SK-N-SH treated with all-trans-retinoic acid at 6 μM for 48 hours (cell line): ENCODE measurements around the gene NSMF.

ENCODE experiments used
- ATAC-seq: fragments of 200-7000 bp; cut with Tn5 transposase; 3 replicates; pipeline ENCODE4 v1.9.1; 2020; ENCODE audit warnings: mild to moderate bottlenecking, moderate library complexity
- ARNTL ChIP-seq: fragments of 450-650 bp; formaldehyde crosslinking; IDR thresholded peaks from 2 replicates; pipeline ENCODE4 v1.5.0; 2020; ENCODE audit warnings: low read depth, mild to moderate bottlenecking, moderate library complexity, borderline replicate concordance
- BACH2 ChIP-seq: fragments of 250-450 bp; sonication (Bioruptor Pico); IDR thresholded peaks from 2 replicates; pipeline ENCODE4 v1.9.0; 2021; ENCODE audit warnings: mild to moderate bottlenecking, borderline replicate concordance
- CREB5 ChIP-seq: fragments of 250-450 bp; sonication (Bioruptor Pico); IDR thresholded peaks from 2 replicates; pipeline ENCODE4 v1.5.1; 2020; ENCODE audit warnings: low read depth, mild to moderate bottlenecking, moderate library complexity
- CSDC2 ChIP-seq: fragments of 250-450 bp; sonication (Bioruptor Pico); IDR thresholded peaks from 2 replicates; pipeline ENCODE4 v1.5.0; 2020; ENCODE audit warnings: mild to moderate bottlenecking, moderate library complexity
- CSRNP3 ChIP-seq: fragments of 250-450 bp; sonication (Bioruptor Pico); IDR thresholded peaks from 2 replicates; pipeline ENCODE4 v1.5.1; 2021; ENCODE audit warnings: mild to moderate bottlenecking, moderate library complexity
- ESRRG ChIP-seq: fragments of 250-450 bp; sonication (Bioruptor Pico); IDR thresholded peaks from 2 replicates; pipeline ENCODE4 v1.6.1; 2021; ENCODE audit warnings: mild to moderate bottlenecking
- ISL1 ChIP-seq: fragments of 250-450 bp; sonication (Bioruptor Pico); IDR thresholded peaks from 2 replicates; pipeline ENCODE4 v2.1.2; 2022; ENCODE audit warnings: mild to moderate bottlenecking, moderate library complexity
- PATZ1 ChIP-seq: fragments of 250-450 bp; sonication (Bioruptor Pico); IDR thresholded peaks from 2 replicates; pipeline ENCODE4 v1.8.0; 2020; ENCODE audit warnings: mild to moderate bottlenecking, moderate library complexity, borderline replicate concordance
- PPARA ChIP-seq: fragments of 250-450 bp; sonication (Bioruptor Pico); IDR thresholded peaks from 2 replicates; pipeline ENCODE4 v1.5.0; 2020; ENCODE audit warnings: mild to moderate bottlenecking, borderline replicate concordance
- RARB ChIP-seq: fragments of 250-450 bp; sonication (Bioruptor Pico); IDR thresholded peaks from 2 replicates; pipeline ENCODE4 v1.8.0; 2021; ENCODE audit warnings: mild to moderate bottlenecking, moderate library complexity
- SNAI2 ChIP-seq: fragments of 250-450 bp; sonication (Bioruptor Pico); IDR thresholded peaks from 2 replicates; pipeline ENCODE4 v1.5.0; 2020; ENCODE audit warnings: mild to moderate bottlenecking, moderate library complexity
- TOX ChIP-seq: fragments of 250-450 bp; sonication (Bioruptor Pico); IDR thresholded peaks from 2 replicates; pipeline ENCODE4 v1.8.0; 2021; ENCODE audit warnings: mild to moderate bottlenecking, moderate library complexity, borderline replicate concordance
- ZC3H10 ChIP-seq: fragments of 250-450 bp; sonication (Bioruptor Pico); IDR thresholded peaks from 2 replicates; pipeline ENCODE4 v1.5.1; 2021; ENCODE audit warnings: mild to moderate bottlenecking, moderate library complexity
- ZFP3 ChIP-seq: fragments of 250-450 bp; sonication (Bioruptor Pico); IDR thresholded peaks from 2 replicates; pipeline ENCODE4 v1.5.0; 2020; ENCODE audit warnings: mild to moderate bottlenecking, moderate library complexity
- ZFP30 ChIP-seq: fragments of 450-650 bp; formaldehyde crosslinking; IDR thresholded peaks from 2 replicates; pipeline ENCODE4 v1.5.0; 2022; ENCODE audit warnings: mild to moderate bottlenecking, moderate library complexity
- ZNF70 ChIP-seq: fragments of 450-650 bp; formaldehyde crosslinking; IDR thresholded peaks from 2 replicates; pipeline ENCODE4 v1.5.0; 2020; ENCODE audit warnings: mild to moderate bottlenecking, moderate library complexity

Gene NSMF

GRCh38 chr9:137409515-137409914 is 49.6 kb downstream of the NSMF start:
- no peak for ATAC-seq
- TF ChIP-seq PPARA (CRISPR knock-in tag) (no peak), ISL1 (no peak), CSRNP3 (CRISPR knock-in tag) (no peak), ARNTL (CRISPR knock-in tag) (no peak), ZFP30 (no peak), PATZ1 (CRISPR knock-in tag) (no peak), CSDC2 (CRISPR knock-in tag) (no peak), TOX (CRISPR knock-in tag) (no peak)

GRCh38 chr9:137408651-137409405 is 50.3 kb downstream of the NSMF start:
- TF ChIP-seq ARNTL (CRISPR knock-in tag) (no peak), CREB5 (no peak), CSRNP3 (CRISPR knock-in tag) (no peak), ISL1 (no peak), ZNF70 (no peak), RARB (CRISPR knock-in tag) (no peak), ESRRG (CRISPR knock-in tag) (no peak), CSDC2 (CRISPR knock-in tag) (no peak), BACH2 (CRISPR knock-in tag) (no peak)
- TF ChIP-seq, all 23 proteins: peak for 0
- no peak for ATAC-seq

GRCh38 chr9:137407590-137408300 is 51.4 kb downstream of the NSMF start:
- TF ChIP-seq PPARA (CRISPR knock-in tag) (no peak), BACH2 (CRISPR knock-in tag) (no peak), ZFP30 (no peak), PATZ1 (CRISPR knock-in tag) (no peak), ZNF70 (no peak), SNAI2 (CRISPR knock-in tag) (no peak), ZC3H10 (CRISPR knock-in tag) (no peak), CREB5 (no peak), CSDC2 (CRISPR knock-in tag) (no peak), ARNTL (CRISPR knock-in tag) (no peak), ZFP3 (CRISPR knock-in tag) (no peak)
- no peak for ATAC-seq
